HEK293T (cell line): ENCODE results near the gene RNU7-1.

Source experiments
- ARNT ChIP-seq: fragments of 450-650 bp; IDR thresholded peaks from 2 replicates; pipeline ENCODE4 v1.6.1; 2017; ENCODE audit warnings: mild to moderate bottlenecking
- BHLHE40 ChIP-seq: fragments of 450-650 bp; IDR thresholded peaks from 2 replicates; pipeline ENCODE4 v1.6.1; 2016; ENCODE audit warnings: mild to moderate bottlenecking, moderate library complexity, borderline replicate concordance
- CTBP1 ChIP-seq: fragments of 450-650 bp; IDR thresholded peaks from 2 replicates; pipeline ENCODE4 v1.6.1; 2016; ENCODE audit warnings: borderline replicate concordance
- ELF4 ChIP-seq: fragments of 450-650 bp; IDR thresholded peaks from 2 replicates; pipeline ENCODE4 v1.6.1; 2017; ENCODE audit warnings: antibody characterized with exemption
- FOXA1 ChIP-seq: fragments of 450-650 bp; IDR thresholded peaks from 2 replicates; pipeline ENCODE4 v1.6.1; 2016; ENCODE audit warnings: mild to moderate bottlenecking
- FOXK2 ChIP-seq: fragments of 450-650 bp; IDR thresholded peaks from 2 replicates; pipeline ENCODE4 v1.6.1; 2016; ENCODE audit warnings: mild to moderate bottlenecking
- FOXM1 ChIP-seq: fragments of 450-650 bp; IDR thresholded peaks from 2 replicates; pipeline ENCODE4 v1.6.1; 2017; ENCODE audit warnings: mild to moderate bottlenecking, borderline replicate concordance
- HDGF ChIP-seq: fragments of 450-650 bp; IDR thresholded peaks from 2 replicates; pipeline ENCODE4 v1.6.1; 2017; ENCODE audit warnings: antibody characterized with exemption, borderline replicate concordance
- LEF1 ChIP-seq: fragments of 450-650 bp; IDR thresholded peaks from 2 replicates; pipeline ENCODE4 v1.6.1; 2017; ENCODE audit warnings: mild to moderate bottlenecking, borderline replicate concordance
- NFRKB ChIP-seq: fragments of 450-650 bp; IDR thresholded peaks from 2 replicates; pipeline ENCODE4 v1.6.1; 2016; ENCODE audit warnings: mild to moderate bottlenecking, moderate library complexity
- SP1 ChIP-seq: fragments of 450-650 bp; IDR thresholded peaks from 2 replicates; pipeline ENCODE4 v1.6.1; 2017
- SUZ12 ChIP-seq: fragments of 450-650 bp; IDR thresholded peaks from 2 replicates; pipeline ENCODE4 v1.6.1; 2016; ENCODE audit warnings: mild to moderate bottlenecking
- ZNF384 ChIP-seq: fragments of 450-650 bp; IDR thresholded peaks from 2 replicates; pipeline ENCODE4 v1.6.1; 2016
- TF ChIP-seq, protein P1 (sequence below): fragments of 450-650 bp; IDR thresholded peaks from 2 replicates; pipeline ENCODE4 v1.6.1; 2016

DNA sequence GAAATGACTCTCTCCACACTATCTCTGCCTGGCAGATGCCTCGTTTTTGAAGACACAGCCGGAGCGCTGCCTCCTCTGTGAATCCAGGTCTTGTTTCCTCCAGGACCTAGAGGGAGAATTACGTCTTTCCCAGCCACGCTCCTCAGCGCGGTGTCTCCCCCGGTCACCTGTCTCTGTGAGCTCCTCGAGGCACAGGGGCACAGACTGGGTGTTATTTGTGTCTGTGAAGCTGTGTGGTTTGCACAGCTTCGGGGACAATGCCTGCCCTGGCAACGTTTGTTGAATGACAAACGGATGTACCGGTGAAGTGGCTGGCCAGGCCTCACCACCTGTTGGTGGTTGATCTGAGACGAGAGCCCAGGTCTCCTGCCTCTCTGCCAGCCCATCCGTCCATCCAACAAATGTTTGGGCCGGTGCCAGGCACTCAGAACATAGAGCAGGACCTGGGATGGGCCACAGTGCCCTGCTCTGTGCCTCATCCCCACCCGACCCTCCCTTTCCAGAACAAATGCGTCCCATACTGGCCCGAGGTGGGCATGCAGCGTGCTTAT is 13.6 kb downstream of the RNU7-1 start:
- TF ChIP-seq CTBP1 (no peak), HDGF (no peak), ELF4 (no peak), FOXA1 (no peak), FOXM1 (no peak), BHLHE40 (no peak), ARNT (no peak), NFRKB (no peak), LEF1 (no peak), ZNF384 (no peak), FOXK2 (no peak), SUZ12 (no peak), SP1 (no peak)
- TF ChIP-seq, protein P1, sequence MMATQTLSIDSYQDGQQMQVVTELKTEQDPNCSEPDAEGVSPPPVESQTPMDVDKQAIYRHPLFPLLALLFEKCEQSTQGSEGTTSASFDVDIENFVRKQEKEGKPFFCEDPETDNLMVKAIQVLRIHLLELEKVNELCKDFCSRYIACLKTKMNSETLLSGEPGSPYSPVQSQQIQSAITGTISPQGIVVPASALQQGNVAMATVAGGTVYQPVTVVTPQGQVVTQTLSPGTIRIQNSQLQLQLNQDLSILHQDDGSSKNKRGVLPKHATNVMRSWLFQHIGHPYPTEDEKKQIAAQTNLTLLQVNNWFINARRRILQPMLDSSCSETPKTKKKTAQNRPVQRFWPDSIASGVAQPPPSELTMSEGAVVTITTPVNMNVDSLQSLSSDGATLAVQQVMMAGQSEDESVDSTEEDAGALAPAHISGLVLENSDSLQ, result no peak
